ENCODE measurements around the gene PTPRS. TPM values are rescaled to one million over a fixed set of nuclear protein-coding genes. Genes with fewer than 3 reads are reported as not detected.

The PTPRS gene
- total and polyA plus RNA-seq, 9 of the 15 experiments (the other 6 are each of a cell fraction or from before 2014, with no cell fraction given): 1.1 to 49.4 (median 14.1) TPM

DNA sequence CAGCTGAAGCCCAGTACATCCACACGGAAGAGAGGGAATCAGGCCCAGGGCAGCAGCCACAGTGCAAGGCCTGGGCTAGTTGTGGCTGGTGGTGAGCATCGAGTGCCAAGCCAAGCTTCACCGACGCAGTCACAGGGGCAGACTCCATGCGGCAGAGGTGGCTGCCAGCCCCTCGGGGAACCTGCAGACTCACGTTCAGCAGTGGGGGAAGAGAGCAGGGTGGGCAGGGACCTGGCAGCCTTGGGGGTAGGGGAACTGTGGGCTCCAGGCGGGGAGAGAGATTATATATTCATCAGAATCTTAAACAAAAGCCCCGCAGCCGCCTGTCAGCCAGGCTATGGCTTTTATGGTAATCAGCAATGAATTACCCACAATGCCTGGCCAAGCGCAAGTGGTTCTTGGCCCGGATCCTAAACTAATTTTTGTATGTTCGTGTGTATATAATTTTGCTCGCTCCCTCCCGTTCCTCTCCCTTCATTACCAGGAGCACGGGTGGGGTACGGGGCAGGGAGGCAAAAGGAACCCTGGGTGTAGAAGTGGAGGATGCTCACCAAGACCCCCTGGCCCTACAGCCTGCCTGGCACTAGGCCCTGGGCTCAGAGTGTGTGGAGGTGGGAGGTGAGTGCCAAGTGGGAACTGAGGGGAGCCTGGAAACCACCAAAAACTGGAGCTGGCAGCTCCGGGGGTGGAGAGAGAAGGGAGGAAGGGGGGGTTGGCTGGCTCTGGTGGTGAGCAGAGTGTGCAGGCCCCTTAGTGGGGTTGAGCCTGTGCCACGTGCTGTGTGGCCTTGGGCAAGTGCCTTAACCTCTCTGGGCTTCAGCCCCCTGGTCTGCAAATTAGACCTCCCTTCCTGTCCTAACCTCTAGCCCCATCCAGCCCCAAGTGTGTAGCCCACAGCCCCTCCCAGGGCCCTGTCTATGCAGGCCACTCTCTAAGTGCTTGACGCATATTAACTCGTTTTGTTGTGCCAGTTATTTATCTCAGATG is 31.9 kb downstream of the PTPRS start (continued):
- TF ChIP-seq HMG20A (CRISPR knock-in tag; conservative IDR thresholded peaks at IDR 0.05) (no peak), NCOA6 (IDR thresholded peaks at IDR 0.05) (no peak), POLR3A (IDR thresholded peaks at IDR 0.05; ENCODE audit: borderline replicate concordance, extremely low read depth, insufficient read depth, insufficient read length) (no peak), WHSC1 (IDR thresholded peaks at IDR 0.05; ENCODE audit: low read length) (no peak), MAFK (IDR thresholded peaks at IDR 0.05; ENCODE audit: low read length) (peak; percentile 4; the same call in 1 of the 2 replicates), GATAD2A (IDR thresholded peaks at IDR 0.05) (no peak), HLTF (IDR thresholded peaks at IDR 0.05) (no peak), RB1 (IDR thresholded peaks at IDR 0.05; ENCODE audit: low read depth) (no peak), SMARCA5 (IDR thresholded peaks at IDR 0.05) (peak; percentile 75), U2AF1 (optimal IDR thresholded peaks at IDR 0.05; ENCODE audit: low read depth, low read length) (no peak), THRAP3 (IDR thresholded peaks at IDR 0.05; ENCODE audit: borderline replicate concordance) (no peak), SIX5 (IDR thresholded peaks at IDR 0.05; ENCODE audit: borderline replicate concordance in 1 of 2, insufficient read depth in 1 of 2, low read depth in 1 of 2, low read length in 2 of 2) (no peak), RAD51 (IDR thresholded peaks at IDR 0.05; ENCODE audit: borderline replicate concordance, low read depth) (no peak), ZNF217 (CRISPR knock-in tag; IDR thresholded peaks at IDR 0.05) (no peak), NFATC3 (IDR thresholded peaks at IDR 0.05) (no peak), SREBF2 (CRISPR knock-in tag; IDR thresholded peaks at IDR 0.05) (no peak)
- TF ChIP-seq, protein P1, sequence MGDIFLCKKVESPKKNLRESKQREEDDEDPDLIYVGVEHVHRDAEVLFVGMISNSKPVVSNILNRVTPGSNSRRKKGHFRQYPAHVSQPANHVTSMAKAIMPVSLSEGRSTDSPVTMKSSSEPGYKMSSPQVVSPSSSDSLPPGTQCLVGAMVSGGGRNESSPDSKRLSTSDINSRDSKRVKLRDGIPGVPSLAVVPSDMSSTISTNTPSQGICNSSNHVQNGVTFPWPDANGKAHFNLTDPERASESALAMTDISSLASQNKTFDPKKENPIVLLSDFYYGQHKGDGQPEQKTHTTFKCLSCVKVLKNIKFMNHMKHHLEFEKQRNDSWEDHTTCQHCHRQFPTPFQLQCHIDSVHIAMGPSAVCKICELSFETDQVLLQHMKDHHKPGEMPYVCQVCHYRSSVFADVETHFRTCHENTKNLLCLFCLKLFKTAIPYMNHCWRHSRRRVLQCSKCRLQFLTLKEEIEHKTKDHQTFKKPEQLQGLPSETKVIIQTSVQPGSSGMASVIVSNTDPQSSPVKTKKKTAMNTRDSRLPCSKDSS (IDR thresholded peaks at IDR 0.05; ENCODE audit: low read depth, partially characterized antibody): no peak
- TF ChIP-seq, protein P2, sequence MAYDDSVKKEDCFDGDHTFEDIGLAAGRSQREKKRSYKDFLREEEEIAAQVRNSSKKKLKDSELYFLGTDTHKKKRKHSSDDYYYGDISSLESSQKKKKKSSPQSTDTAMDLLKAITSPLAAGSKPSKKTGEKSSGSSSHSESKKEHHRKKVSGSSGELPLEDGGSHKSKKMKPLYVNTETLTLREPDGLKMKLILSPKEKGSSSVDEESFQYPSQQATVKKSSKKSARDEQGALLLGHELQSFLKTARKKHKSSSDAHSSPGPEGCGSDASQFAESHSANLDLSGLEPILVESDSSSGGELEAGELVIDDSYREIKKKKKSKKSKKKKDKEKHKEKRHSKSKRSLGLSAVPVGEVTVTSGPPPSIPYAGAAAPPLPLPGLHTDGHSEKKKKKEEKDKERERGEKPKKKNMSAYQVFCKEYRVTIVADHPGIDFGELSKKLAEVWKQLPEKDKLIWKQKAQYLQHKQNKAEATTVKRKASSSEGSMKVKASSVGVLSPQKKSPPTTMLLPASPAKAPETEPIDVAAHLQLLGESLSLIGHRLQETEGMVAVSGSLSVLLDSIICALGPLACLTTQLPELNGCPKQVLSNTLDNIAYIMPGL (CRISPR knock-in tag; IDR thresholded peaks at IDR 0.05): no peak
- TF ChIP-seq, protein P3, sequence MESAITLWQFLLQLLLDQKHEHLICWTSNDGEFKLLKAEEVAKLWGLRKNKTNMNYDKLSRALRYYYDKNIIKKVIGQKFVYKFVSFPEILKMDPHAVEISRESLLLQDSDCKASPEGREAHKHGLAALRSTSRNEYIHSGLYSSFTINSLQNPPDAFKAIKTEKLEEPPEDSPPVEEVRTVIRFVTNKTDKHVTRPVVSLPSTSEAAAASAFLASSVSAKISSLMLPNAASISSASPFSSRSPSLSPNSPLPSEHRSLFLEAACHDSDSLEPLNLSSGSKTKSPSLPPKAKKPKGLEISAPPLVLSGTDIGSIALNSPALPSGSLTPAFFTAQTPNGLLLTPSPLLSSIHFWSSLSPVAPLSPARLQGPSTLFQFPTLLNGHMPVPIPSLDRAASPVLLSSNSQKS (CRISPR knock-in tag; IDR thresholded peaks at IDR 0.05): peak; percentile 70; the same call in 1 of the 2 replicates
- TF ChIP-seq, protein P4, sequence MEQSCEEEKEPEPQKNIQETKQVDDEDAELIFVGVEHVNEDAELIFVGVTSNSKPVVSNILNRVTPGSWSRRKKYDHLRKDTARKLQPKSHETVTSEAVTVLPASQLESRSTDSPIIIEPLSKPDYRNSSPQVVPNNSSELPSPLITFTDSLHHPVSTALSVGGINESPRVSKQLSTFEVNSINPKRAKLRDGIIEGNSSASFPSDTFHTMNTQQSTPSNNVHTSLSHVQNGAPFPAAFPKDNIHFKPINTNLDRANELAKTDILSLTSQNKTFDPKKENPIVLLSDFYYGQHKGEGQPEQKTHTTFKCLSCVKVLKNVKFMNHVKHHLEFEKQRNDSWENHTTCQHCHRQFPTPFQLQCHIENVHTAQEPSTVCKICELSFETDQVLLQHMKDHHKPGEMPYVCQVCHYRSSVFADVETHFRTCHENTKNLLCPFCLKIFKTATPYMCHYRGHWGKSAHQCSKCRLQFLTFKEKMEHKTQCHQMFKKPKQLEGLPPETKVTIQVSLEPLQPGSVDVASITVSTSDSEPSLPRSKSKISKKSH (CRISPR knock-in tag; IDR thresholded peaks at IDR 0.05): peak; percentile 75; the same call in 1 of the 2 replicates
- TF ChIP-seq, protein P5, sequence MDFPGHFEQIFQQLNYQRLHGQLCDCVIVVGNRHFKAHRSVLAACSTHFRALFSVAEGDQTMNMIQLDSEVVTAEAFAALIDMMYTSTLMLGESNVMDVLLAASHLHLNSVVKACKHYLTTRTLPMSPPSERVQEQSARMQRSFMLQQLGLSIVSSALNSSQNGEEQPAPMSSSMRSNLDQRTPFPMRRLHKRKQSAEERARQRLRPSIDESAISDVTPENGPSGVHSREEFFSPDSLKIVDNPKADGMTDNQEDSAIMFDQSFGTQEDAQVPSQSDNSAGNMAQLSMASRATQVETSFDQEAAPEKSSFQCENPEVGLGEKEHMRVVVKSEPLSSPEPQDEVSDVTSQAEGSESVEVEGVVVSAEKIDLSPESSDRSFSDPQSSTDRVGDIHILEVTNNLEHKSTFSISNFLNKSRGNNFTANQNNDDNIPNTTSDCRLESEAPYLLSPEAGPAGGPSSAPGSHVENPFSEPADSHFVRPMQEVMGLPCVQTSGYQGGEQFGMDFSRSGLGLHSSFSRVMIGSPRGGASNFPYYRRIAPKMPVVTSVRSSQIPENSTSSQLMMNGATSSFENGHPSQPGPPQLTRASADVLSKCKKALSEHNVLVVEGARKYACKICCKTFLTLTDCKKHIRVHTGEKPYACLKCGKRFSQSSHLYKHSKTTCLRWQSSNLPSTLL (IDR thresholded peaks at IDR 0.05): no peak

All from K562 (cell line).